HTR-8/SVneo (cell line): ENCODE results near the gene ZFP62.
A peak's percentile ranks its signal among the peaks of the same experiment; 100 is the strongest.

Experiments
- DNase-seq: peaks from one replicate; pipeline ENCODE4 v3.0.0; 2011; ENCODE audit warnings: low spot score, mixed read lengths; ENCODE audit not compliant: insufficient read length
- FAIRE-seq: peaks from 2 replicates; lab custom pipeline; 2011; peaks lifted over from hg19 to GRCh38; lab: Jason Lieb, UNC

The ZFP62 gene

GRCh38 chr5:180816608-180817534 is 44.2 kb downstream of the ZFP62 start:
- FAIRE-seq, result no peak
- no peak for DNase-seq

GRCh38 chr5:180815293-180815917 is 45.7 kb downstream of the ZFP62 start:
- DNase-seq (no peak), FAIRE-seq (no peak)

- FAIRE-seq (no peak), DNase-seq (no peak)
These were observed 47.7 kb downstream of the ZFP62 start for GRCh38 chr5:180813420-180813819.

- DNase-seq, result no peak
- no peak for FAIRE-seq
These were observed 49.4 kb downstream of the ZFP62 start for GRCh38 chr5:180811623-180812124.

GRCh38 chr5:180810959-180811622 is 50.0 kb downstream of the ZFP62 start:
- DNase-seq, result no peak
- no peak for FAIRE-seq

- DNase-seq, result peak; percentile 89
These were observed 50.7 kb downstream of the ZFP62 start for GRCh38 chr5:180810210-180810958.

GRCh38 chr5:180809403-180810209 is 51.5 kb downstream of the ZFP62 start:
- FAIRE-seq (peak; percentile 26), DNase-seq (peak; percentile 82)

More at GRCh38 chr5:180810210-180810958, 50.7 kb downstream of the ZFP62 start:
- FAIRE-seq, result peak; percentile 79

GRCh38 chr5:180808461-180809000 is 52.5 kb downstream of the ZFP62 start:
- FAIRE-seq, result no peak
- no peak for DNase-seq

- FAIRE-seq (no peak), DNase-seq (no peak)
These were observed 53.2 kb downstream of the ZFP62 start for GRCh38 chr5:180807654-180808414.

- FAIRE-seq, result no peak
These were observed 54.0 kb downstream of the ZFP62 start for GRCh38 chr5:180807046-180807445.

GRCh38 chr5:180806351-180807011 is 54.6 kb downstream of the ZFP62 start:
- no peak for FAIRE-seq
- no peak for DNase-seq

More at GRCh38 chr5:180807046-180807445, 54.0 kb downstream of the ZFP62 start:
- no peak for DNase-seq

- no peak for DNase-seq
- FAIRE-seq, result no peak
These were observed 56.9 kb downstream of the ZFP62 start for GRCh38 chr5:180804129-180804618.

GRCh38 chr5:180803181-180804128 is 57.6 kb downstream of the ZFP62 start:
- no peak for DNase-seq
- FAIRE-seq, result no peak

GRCh38 chr5:180802325-180803180 is 58.5 kb downstream of the ZFP62 start, which contains the start of gene MGAT1:
MGAT1 (minus strand) TSS chr5:180802806; CDS start chr5:180792971, 9,835 bp downstream.
- no peak for FAIRE-seq
- DNase-seq, result peak; percentile 75

- FAIRE-seq (no peak), DNase-seq (no peak)
These were observed 59.3 kb downstream of the ZFP62 start for GRCh38 chr5:180801596-180802324.
